ENCODE data around the gene CPVL. TPM values are rescaled to one million over a fixed set of nuclear protein-coding genes. Genes with fewer than 3 reads are reported as not detected.

CPVL gene
- total RNA-seq, 1 experiment from 2014 or later, result 10.3 TPM

DNA sequence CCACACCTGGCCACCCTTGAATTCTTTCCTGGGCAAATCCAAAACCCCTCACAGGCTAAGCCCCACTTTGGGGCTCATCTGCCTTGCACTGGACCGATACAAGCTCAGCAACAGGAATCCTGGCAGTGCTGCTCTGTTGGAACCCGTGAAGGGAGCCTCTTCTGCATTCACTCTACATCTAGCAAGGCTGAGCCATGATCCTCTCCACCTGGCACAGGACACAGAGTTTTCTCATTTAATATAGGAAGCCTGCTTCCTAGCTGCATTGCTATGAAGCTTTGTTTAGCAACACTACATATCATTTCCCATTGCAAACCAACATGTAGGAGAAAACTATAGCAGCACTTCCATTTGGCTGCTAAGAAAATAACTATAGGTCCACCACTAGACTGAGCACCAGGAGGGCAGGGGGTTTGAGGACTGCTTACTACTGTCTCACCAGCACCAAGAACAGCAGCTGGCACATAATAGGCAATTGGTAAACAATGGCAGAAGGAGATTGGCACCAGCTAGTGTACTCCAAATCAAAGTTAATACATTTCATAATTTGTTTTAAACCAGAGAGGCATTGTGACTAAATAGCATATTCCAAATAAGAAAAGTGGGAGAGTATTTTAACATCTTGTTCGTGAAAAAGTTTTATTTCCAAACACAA, 56.1 kb downstream of the CPVL start:
- H3K9me2 ChIP-seq (ENCODE audit: insufficient read depth), result no peaks in the 10 kb centered on the region
- no peak overlapping the region for H3K9ac ChIP-seq (ENCODE audit: low read length)
- H3K79me2 ChIP-seq (ENCODE audit: insufficient read depth, low read length), result no peaks in the 10 kb centered on the region
- RAD21 ChIA-PET (ENCODE audit: low non-redundant PET in 1 of 2, low total read pairs in 2 of 2, uncharacterized antibody in 2 of 2, unreplicated experiment in 2 of 2), result no interaction called here
- no peak overlapping the region for H3K27ac ChIP-seq (ENCODE audit: low read depth, low read length)
- no peaks in the 10 kb centered on the region for H3K9me3 ChIP-seq (ENCODE audit: control insufficient read depth in 1 of 2, insufficient read depth in 1 of 2, low read depth in 1 of 2, low read length in 2 of 2)
- TF ChIP-seq, protein P1, sequence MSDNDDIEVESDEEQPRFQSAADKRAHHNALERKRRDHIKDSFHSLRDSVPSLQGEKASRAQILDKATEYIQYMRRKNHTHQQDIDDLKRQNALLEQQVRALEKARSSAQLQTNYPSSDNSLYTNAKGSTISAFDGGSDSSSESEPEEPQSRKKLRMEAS (IDR thresholded peaks at IDR 0.05), result no peak
- TF ChIP-seq ZNF274 (IDR thresholded peaks at IDR 0.05; ENCODE audit: low read depth, low read length) (no peak), CEBPB (IDR thresholded peaks at IDR 0.05; ENCODE audit: low read depth) (no peak), SRF (IDR thresholded peaks at IDR 0.05; ENCODE audit: low read depth) (no peak), EZH2phosphoT487 (IDR thresholded peaks at IDR 0.05; ENCODE audit: borderline replicate concordance) (no peak), SIN3A (IDR thresholded peaks at IDR 0.05; ENCODE audit: low read depth) (no peak), ZFX (IDR thresholded peaks at IDR 0.05) (no peak), SP1 (IDR thresholded peaks at IDR 0.05; ENCODE audit: low read depth) (no peak), EGR1 (IDR thresholded peaks at IDR 0.05; ENCODE audit: low read depth) (no peak), JUND (IDR thresholded peaks at IDR 0.05) (no peak), POLR2A (IDR thresholded peaks at IDR 0.05; ENCODE audit: borderline replicate concordance, extremely low read depth, insufficient read depth, insufficient read length) (no peak), YY1 (IDR thresholded peaks at IDR 0.05; ENCODE audit: extremely low read depth, insufficient replicate concordance, low read depth, low read length) (no peak), FOSL1 (IDR thresholded peaks at IDR 0.05; ENCODE audit: low read depth) (no peak), ELF1 (IDR thresholded peaks at IDR 0.05; ENCODE audit: borderline replicate concordance, low read depth) (no peak), RAD21 (IDR thresholded peaks at IDR 0.05; ENCODE audit: low read depth) (no peak)
- TF ChIP-seq, protein P2, sequence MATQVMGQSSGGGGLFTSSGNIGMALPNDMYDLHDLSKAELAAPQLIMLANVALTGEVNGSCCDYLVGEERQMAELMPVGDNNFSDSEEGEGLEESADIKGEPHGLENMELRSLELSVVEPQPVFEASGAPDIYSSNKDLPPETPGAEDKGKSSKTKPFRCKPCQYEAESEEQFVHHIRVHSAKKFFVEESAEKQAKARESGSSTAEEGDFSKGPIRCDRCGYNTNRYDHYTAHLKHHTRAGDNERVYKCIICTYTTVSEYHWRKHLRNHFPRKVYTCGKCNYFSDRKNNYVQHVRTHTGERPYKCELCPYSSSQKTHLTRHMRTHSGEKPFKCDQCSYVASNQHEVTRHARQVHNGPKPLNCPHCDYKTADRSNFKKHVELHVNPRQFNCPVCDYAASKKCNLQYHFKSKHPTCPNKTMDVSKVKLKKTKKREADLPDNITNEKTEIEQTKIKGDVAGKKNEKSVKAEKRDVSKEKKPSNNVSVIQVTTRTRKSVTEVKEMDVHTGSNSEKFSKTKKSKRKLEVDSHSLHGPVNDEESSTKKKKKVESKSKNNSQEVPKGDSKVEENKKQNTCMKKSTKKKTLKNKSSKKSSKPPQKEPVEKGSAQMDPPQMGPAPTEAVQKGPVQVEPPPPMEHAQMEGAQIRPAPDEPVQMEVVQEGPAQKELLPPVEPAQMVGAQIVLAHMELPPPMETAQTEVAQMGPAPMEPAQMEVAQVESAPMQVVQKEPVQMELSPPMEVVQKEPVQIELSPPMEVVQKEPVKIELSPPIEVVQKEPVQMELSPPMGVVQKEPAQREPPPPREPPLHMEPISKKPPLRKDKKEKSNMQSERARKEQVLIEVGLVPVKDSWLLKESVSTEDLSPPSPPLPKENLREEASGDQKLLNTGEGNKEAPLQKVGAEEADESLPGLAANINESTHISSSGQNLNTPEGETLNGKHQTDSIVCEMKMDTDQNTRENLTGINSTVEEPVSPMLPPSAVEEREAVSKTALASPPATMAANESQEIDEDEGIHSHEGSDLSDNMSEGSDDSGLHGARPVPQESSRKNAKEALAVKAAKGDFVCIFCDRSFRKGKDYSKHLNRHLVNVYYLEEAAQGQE (IDR thresholded peaks at IDR 0.05; ENCODE audit: low read depth), result no peak
- TF ChIP-seq, protein P3, sequence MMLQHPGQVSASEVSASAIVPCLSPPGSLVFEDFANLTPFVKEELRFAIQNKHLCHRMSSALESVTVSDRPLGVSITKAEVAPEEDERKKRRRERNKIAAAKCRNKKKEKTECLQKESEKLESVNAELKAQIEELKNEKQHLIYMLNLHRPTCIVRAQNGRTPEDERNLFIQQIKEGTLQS (IDR thresholded peaks at IDR 0.05), result no peak
- TF ChIP-seq, protein P4, sequence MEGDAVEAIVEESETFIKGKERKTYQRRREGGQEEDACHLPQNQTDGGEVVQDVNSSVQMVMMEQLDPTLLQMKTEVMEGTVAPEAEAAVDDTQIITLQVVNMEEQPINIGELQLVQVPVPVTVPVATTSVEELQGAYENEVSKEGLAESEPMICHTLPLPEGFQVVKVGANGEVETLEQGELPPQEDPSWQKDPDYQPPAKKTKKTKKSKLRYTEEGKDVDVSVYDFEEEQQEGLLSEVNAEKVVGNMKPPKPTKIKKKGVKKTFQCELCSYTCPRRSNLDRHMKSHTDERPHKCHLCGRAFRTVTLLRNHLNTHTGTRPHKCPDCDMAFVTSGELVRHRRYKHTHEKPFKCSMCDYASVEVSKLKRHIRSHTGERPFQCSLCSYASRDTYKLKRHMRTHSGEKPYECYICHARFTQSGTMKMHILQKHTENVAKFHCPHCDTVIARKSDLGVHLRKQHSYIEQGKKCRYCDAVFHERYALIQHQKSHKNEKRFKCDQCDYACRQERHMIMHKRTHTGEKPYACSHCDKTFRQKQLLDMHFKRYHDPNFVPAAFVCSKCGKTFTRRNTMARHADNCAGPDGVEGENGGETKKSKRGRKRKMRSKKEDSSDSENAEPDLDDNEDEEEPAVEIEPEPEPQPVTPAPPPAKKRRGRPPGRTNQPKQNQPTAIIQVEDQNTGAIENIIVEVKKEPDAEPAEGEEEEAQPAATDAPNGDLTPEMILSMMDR (IDR thresholded peaks at IDR 0.05 in 2 of 3, conservative IDR thresholded peaks at IDR 0.05 in 1 of 3; ENCODE audit: borderline replicate concordance in 1 of 3, insufficient read depth in 1 of 3, low read depth in 2 of 3, low read length in 2 of 3), result no peak
- BruUV-seq (replicated peaks), result no TSS peak
- H4K20me1 ChIP-seq (ENCODE audit: insufficient read depth), result no peaks in the 10 kb centered on the region
- intact Hi-C loops (cut with micrococcal nuclease), result no loop called here
- H3K4me2 ChIP-seq (ENCODE audit: low read length), result no peak overlapping the region
- DNase-seq (ENCODE audit: low read depth, low spot score) (no peak), ATAC-seq (no peak)
- H3K36me3 ChIP-seq (ENCODE audit: control insufficient read depth in 1 of 2, insufficient read depth in 2 of 2, low read length in 2 of 2), result no peaks in the 10 kb centered on the region
- H3K27me3 ChIP-seq (ENCODE audit: insufficient read depth, low read length), result no peaks in the 10 kb centered on the region
- H2AFZ ChIP-seq (ENCODE audit: low read depth, low read length, poor library complexity, severe bottlenecking), result no peak overlapping the region
- CTCF ChIA-PET, result interaction anchor here (0.7 to 3.0 kb wide), 4 partner anchors 11 to 217 kb away, joined by 3 to 10 read pairs (median 3); no protein-coding TSS in a partner anchor
- H3K4me3 ChIP-seq (replicated peaks in 1 of 2; ENCODE audit: low read depth in 1 of 2, low read length in 2 of 2), result no peak overlapping the region
- H3K4me1 ChIP-seq (ENCODE audit: control insufficient read depth in 1 of 2, insufficient read depth in 2 of 2, low read length in 2 of 2), result no peaks in the 10 kb centered on the region
- POLR2A ChIA-PET, result no interaction called here
